ENCODE measurements around the gene C1orf53.
A peak's percentile ranks its signal among the peaks of the same experiment; 100 is the strongest.
"Not testable (repeated sequence)": the region's sequence is repeated elsewhere in the genome, so short reads cannot be mapped to it uniquely, and the experiment has no call there.

The C1orf53 gene

DNA sequence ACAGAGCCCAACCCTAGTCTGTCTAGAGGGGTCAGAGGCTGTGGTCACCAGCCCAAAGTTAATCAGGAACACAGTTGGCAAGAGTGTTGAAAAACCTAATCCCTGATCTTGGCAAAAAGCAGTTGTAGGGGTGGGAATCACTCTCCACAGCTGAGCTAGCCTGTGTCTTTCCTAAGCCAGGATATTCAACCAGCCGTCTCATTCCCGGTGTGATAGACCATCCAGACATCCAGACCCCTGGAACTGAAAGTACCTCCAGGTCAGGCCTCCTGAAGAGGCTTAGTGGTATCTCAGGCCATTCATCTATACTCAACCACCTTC is 19.6 kb downstream of the C1orf53 start:
- DNase-seq: no peak

DNA sequence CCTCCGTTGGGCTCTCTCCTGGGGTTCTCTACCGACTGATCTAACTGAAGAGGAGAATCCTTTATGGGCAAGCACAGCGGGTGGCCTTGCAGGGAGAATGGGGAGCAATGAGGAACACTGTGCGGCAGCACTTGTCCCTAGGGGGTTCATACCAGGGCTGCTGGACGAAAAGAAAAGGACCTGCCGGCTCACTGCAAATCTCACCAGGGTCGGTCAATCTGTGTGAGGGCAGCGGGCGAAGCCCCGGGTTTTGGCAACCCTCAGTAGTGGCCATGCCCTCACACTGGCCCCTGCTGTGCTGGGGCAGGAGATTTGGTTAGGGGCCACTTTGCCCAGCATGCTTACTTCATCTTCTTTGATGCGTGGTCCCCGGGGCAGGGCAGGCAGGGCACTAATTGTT is 20.6 kb downstream of the C1orf53 start:
- no peak for DNase-seq

DNA sequence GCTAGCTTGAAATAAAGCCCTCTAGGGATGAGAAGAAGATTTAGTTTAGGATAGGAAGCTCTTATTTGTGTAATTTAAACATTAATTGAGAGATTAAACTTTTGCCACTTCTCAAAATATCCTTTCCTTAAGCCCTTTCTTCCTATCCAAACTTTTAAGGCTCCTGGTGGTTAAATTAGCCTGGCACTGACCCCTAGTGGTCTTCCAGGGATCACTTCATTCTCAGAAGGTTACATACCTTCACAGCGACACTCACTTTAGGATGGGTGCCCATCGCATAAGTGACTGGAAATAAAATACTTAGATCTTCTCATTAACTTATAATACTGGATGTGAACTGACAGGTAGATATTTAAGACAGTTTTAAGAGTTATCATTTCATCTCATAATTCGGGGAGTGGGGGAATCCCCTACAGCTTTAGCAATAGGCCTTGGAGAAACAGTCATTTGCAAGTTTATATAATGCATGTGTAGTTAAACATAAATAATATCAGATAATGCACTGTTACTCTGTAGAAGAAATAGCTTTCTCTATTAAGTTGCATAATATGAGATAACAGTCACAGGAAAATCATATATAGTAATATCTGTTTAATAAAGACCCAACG is 22.2 kb downstream of the C1orf53 start:
- no peak for DNase-seq

DNA sequence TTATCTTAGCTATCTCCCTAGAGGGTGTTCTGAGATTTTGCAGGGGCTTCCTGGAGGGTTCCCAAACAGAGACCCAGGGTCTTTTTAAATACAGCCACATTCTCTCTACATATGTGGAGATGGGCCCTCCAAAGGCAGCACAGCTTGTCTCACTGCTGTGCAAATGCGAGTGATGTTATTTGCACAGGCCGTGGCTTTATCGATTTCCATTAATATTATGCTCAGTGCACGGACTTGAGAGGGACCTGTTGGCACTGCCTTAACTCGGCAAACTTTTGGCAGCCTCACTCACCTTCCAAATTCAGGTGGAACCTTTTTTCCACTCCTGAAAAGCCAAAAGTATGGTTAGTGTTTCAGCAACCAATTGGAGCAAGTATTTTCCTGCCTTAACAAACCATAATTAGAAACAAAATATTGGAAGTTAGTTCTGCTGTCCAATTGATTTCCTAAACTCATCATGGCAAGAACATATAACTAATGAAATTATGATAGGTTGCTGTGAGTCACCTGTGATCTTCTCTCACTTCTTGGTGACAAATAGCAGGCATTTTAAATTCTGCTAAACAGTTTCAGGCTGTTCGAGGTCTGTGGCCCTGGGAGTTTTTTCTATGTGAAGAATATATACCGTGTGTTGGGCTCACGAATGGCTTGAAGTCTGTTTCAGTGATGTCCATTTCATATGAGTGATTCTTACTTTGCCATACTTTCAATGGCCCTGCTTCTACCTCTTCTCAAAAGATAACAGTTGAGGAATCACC is 25.7 kb downstream of the C1orf53 start:
- DNase-seq: no peak

DNA sequence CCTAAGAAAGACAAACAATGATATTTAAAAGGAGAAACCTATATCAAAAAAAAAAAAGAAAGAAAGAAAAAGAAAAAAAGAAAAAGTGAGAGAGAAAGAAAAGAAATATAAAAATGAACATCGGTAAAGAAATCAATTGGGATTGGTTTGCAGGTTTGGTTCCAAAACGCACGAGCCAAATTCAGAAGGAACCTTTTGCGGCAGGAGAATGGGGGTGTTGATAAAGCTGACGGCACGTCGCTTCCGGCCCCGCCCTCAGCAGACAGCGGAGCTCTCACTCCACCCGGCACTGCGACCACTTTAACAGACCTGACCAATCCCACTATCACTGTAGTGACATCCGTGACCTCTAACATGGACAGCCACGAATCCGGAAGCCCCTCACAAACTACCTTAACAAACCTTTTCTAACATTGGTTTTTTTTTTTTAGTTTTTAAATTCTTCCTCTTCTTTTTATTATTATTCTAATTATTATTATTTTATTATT is 26.5 kb downstream of the C1orf53 start:
- DNase-seq: no peak

DNA sequence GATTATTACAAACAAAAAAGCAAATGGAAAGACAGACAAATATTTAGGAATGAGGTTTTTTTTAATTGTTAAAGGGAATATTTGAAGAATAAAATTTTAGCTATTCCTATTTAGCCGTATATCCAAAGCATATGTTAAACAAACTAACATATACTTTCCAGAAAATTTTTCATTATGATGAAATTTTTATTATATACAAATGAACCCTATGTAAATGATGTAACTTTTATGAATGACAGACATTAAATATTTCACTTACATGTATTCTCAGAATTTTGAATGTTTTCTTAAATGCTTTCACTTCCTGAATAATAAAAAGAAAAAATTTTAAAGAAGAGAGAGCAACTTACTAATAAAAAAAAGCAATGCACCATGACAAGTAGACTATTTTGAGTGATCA is 30.6 kb downstream of the C1orf53 start:
- no peak for DNase-seq

DNA sequence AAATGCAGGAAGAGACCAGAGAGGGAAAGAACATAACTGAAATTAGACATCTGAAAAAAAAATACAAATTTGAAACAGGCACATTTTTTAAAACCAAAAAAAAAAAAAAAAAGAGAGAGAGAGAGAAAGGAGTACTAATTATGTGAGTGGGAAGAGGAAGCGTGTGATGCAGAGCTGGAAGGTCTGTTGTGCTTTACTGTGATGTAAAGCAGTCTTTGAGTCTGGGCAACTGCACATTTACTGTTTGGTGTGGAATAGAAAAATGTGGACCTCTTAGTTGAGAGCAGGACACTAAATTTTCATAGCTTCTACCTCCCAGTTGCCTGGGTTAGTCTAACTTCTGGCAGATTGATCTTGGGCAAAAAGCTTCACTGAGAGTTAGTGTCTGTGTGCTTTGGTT is 31.2 kb downstream of the C1orf53 start:
- DNase-seq: no peak

DNA sequence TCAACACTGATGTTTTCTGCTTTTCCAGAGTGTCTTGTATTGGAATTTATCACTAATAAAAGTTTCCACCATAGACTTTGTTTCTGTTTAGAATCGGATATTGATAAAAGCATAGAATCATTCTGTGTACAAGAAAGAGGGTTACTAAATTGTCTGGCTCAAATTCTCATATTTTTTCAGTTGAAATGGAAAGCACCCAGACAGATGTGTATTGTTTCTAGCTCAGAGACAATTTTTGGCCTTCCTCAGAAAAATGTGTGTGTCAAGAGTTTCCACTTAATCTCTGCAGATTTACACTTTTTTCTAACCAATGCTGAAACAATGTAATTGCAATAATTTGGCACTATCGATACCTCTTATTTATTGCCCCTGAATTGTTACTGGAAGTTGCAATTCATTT is 35.0 kb downstream of the C1orf53 start:
- no peak for DNase-seq

DNA sequence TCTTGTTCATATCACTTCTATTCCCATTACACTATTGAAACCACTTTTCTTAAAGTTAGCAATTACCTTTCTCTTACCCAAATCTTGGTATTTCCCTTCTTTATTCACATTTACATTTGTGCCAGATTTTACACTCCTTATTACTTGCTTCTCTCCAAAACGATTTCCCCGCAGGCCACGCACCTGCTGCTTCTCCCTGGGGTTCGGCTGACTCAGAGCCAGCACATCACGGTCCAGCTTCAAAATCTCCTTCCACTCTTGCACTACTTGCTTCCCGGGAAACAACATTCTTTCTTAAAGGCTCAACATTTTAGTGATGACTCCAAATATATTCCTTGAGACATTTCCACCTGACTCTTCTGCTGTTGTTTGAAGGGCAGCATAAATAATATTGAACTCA is 35.5 kb downstream of the C1orf53 start:
- DNase-seq: no peak

DNA sequence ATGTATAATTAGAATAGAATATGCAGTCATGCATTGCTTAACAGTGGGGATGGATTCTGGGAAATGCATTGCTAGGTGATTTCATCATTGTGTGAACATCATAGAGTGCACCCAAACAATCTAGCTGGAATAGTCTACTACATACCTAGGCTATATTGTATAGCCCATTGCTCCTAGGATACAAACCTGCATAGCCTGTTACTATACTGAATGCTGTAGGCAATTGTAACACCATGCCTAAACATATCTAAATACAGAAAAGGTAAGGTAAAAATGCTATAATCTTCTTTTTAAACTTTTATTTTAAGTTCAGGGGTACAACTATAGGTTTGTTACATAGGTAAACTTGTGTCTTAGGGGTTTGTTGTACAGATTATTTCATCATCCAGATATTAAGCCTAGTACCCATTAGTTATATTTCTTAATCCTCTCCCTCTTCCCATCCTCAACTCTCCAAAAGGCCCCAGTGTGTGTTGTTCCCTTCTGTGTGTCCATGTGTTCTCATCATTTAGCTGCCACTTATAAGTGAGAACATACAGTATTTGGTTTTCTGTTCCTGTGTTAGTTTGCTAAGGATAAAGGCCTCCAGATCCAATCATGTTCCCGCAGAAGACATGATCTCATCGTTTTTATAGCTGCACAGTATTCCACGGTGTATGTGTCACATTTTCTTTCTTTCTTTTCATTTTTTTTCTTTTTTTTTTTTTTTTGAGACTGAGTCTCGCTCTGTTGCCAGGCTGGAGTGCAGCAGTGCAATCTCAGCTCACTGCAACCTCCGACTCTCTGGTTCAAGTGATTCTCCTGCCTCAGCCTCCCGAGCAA is 36.9 kb downstream of the C1orf53 start:
- DNase-seq: not testable (repeated sequence)

DNA sequence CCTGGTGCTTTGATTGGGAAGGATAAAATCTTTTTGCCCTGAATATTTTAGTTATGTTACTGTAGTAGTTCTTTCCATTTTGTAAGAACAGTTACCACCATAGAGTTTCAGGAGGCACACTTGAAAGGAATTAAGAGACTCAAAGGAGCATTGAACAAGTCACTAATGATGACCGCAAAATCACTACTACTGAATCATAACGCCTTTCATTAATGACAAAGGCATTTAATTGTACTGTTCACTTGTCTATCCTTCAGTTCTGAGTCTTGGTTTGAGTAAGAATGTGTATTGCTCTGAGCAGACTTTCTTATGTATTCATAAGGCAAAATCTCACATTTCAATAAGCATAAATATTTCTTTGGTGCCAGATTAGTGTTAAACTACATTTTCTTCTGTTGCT is 39.6 kb downstream of the C1orf53 start:
- DNase-seq: no peak

DNA sequence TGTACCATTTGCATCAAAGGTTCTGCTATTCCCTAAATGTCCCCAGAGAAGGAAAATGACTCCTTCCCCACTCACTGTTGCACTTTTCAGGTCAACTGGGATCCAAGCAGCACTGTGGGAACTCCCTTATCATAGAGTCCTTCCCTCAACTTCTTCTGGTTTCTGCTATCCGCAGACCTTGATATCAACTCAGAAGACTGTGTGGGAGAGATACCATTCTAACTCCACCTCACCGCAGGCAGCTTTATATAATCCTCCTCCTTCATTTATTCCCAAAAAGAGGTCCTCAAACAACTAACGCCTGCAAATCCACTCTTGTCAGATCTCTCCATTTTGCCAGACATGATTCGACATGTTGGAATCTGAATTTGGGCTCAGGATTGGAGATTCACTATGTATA is 42.1 kb downstream of the C1orf53 start:
- DNase-seq: no peak

DNA sequence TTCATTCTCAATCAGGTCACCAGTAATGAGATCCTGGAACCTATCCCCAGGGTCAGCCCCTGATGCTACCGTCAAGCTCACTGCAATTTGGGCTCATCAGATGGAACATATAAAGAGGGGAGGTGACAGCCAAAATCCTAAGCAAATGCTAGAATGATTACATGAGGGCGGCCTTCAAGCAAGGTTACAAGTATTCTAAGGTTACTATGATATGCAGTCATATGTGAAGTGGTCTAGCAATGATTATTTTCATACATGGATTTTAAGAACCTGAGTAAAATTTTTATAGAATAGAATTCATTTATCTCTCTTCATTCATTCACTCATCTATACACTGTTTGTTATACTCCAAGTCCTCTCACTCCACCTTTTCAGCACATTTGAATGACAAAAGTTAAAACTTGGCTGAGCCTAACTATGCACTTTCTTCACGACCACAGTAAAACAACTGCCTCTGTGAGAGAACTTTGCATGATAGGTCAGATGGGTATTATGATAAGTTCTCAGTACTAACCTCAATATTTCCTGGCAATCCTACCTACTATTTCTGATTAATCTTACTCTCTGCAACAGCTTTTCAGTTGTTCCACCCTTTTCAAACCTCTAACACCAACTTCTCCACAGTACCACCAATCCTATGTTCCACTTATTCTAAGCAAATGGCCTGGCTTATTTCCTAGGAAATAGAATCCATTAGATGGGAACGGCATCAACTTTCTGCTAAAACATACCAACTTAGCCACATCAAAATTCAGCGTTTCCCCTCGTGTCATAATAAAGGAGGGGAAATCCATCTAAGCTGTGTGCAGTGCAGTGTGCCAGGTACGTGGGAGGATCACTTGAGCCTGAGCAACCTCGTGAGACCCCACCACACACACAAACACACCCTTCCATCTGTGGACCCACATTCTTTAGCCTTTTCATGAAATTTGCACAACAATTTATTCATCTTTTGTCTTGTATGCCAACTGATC is 46.8 kb downstream of the C1orf53 start:
- peak; percentile 21 for DNase-seq

DNA sequence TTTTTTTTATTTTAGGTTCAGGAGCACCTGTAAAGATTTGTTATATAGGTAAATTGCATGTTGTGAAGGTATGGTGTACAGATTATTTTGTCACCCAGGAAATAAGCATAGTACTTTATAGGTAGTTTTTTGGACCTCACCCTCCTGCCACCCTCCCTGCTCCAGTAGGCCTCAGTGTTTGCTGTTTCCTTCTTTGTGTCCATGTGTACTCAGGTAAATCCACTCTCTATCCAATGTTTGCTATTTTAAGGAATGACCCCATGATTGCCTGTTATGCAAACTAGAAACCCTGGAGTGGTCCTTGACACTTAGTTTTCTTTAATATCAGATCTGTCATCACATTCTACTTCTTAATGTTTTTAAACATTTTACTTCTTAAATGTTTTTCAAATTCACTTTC is 48.7 kb downstream of the C1orf53 start:
- DNase-seq: no peak

DNA sequence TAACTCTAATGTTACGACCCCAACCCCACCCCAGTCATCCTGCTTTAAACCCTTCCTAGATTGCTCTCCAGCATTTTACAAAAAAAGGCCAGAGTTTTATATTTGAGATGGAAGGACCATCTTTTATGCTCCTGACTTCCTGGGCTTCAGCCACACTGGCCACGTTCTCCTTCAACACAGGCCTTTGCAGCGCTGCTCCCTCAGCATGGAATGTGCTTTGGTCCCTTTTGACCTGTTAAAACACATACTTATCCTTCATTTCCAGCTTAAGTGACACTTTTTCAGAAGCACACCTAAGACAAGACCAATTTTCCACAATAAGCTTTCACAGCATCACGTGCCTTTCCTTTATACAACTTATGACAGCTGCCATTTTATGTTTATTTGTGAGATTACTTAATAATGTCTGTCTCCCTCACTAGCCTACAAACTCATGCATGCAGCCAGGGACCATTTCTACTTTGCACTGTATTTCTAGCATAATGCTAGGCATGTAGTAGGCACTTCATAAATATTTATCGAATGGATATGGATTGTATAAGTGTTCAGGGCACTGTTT is 49.3 kb downstream of the C1orf53 start:
- no peak for DNase-seq

DNA sequence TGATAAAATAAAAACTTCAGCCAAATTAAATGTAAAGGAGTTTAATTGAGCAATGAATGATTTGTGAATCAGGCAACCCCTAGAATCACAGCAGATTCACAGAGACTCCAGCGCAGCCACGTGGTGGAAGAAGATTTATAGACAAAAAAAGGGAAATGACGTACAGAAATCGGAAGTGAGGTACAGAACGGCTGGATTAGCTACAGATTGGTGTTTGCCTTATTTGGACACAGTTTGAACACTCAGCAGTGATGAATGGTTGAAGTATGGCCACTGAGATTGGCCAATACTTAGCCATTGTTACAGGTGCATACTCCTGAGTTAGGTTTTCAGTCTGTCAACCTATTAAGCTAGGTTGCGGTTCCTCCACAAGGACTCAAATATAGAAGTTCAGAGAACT is 51.0 kb downstream of the C1orf53 start:
- DNase-seq: not testable (repeated sequence)

DNA sequence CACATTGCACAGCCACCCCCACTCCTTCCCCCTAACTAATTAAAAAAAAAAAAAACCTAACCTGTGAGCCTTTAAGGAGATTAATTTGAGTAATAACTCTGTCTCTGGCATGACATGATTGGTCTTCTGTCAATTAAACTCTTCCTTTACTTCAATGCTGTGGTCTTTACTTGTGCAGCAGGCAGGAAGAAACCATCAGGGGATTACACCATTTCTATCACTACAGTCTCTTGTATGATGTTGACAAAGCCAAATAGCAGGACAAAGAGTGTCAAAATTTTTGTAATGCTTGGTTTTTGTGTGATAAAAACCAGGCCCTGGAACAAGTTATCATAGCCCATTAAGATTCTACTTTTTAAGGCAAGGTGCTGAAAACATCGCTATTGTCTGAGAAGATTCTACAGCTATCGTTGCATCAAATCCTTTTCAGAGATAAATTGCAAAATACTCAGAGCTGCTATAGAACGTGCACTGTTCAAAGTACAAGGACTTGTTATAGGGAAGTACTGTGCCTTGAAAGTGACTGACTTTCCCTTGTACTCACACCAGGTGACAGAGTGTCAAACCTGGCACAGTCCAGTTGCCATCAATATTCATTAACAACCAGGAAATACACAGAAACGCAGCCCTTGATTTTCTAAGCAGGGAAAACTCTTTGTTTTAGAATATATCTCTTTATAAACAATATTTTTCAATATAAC is 52.4 kb downstream of the C1orf53 start:
- no peak for DNase-seq

DNA sequence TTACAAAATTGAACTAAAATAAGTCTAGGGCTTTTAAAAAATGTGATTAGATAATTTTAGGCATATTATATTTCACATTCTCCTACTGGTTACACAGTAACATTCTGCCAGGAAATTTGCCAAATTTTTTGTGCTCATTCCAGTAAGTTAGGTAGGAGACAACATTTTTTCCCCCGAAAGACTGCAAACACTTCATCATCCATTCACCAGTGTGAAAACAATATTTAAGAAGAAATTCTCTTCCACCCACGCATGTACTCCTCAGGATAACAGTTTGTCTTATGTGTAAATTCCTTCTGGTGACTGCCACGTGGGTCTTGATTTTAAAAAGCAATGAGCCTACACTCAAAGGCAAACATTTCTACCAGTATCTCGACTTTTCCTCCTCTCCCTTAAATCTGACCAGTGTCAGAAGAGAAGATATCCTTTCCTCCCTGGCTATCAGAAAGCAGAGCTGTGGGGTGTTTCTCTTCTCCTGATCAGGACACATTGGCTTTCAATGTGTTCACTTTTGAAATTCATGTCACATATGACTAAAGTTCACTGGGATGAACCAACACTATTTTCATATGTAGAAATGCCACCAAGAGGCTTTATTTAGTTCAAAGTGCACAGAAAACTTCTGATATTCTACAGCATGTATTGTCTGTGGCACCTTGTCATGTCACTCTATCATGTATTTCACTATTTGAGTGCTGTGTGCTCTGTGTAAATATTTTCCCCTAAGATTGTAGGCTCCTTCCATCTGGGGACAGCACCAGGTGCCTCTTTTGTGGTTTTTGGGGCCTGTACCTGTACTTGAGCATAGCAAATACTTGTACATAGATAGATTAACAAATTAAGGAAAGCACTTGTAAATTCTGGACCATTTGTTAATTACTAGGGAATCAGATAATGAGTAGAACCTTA is 53.3 kb downstream of the C1orf53 start:
- no peak for DNase-seq
